ENCODE measurements around the gene BCS1L. TPM values are rescaled to one million over a fixed set of nuclear protein-coding genes. Genes with fewer than 3 reads are reported as not detected.

Gene BCS1L
- total and polyA plus RNA-seq, 2 of the 13 experiments (the other 11 are each of a cell fraction or from before 2014, with no cell fraction given), result 48.9 to 76.0 TPM

- TF ChIP-seq ZNF687 (CRISPR knock-in tag; IDR thresholded peaks at IDR 0.05) (peak; percentile 45; the same call in 1 of the 2 replicates), GABPB1 (CRISPR knock-in tag; IDR thresholded peaks at IDR 0.05) (no peak), NFYB (CRISPR knock-in tag; IDR thresholded peaks at IDR 0.05) (no peak), RNF2 (conservative IDR thresholded peaks at IDR 0.05; ENCODE audit: low read depth) (no peak), ZNF253 (CRISPR knock-in tag; IDR thresholded peaks at IDR 0.05; ENCODE audit: borderline replicate concordance) (0 out of 2 replicates have a peak, but pooled peaks have one; percentile 37), RCOR2 (CRISPR knock-in tag; IDR thresholded peaks at IDR 0.05) (no peak), HNF4A (CRISPR knock-in tag; IDR thresholded peaks at IDR 0.05) (peak; percentile 74), ARID5B (CRISPR knock-in tag; IDR thresholded peaks at IDR 0.05) (0 out of 2 replicates have a peak, but pooled peaks have one; percentile 21), NFKBIZ (CRISPR knock-in tag; IDR thresholded peaks at IDR 0.05) (no peak), FOSL1 (CRISPR knock-in tag; IDR thresholded peaks at IDR 0.05; ENCODE audit: borderline replicate concordance) (no peak), ZNF746 (CRISPR knock-in tag; IDR thresholded peaks at IDR 0.05) (no peak), ZNF496 (CRISPR knock-in tag; IDR thresholded peaks at IDR 0.05; ENCODE audit: insufficient replicate concordance) (no peak), TCF7 (IDR thresholded peaks at IDR 0.05; ENCODE audit: low read depth) (no peak), ZFP41 (CRISPR knock-in tag; IDR thresholded peaks at IDR 0.05; ENCODE audit: borderline replicate concordance) (no peak), NCOA1 (CRISPR knock-in tag; IDR thresholded peaks at IDR 0.05) (no peak), POLR2A (IDR thresholded peaks at IDR 0.05; ENCODE audit: insufficient read depth in 1 of 2, low read depth in 2 of 2, low read length in 2 of 2) (no peak), ZFP36L2 (CRISPR knock-in tag; IDR thresholded peaks at IDR 0.05) (no peak), ZMYM4 (CRISPR knock-in tag; IDR thresholded peaks at IDR 0.05) (0 out of 2 replicates have a peak, but pooled peaks have one; percentile 24), PRDM15 (CRISPR knock-in tag; IDR thresholded peaks at IDR 0.05) (no peak), SRSF4 (IDR thresholded peaks at IDR 0.05; ENCODE audit: low read depth, low read length, poor library complexity, severe bottlenecking) (no peak), ZKSCAN8 (CRISPR knock-in tag; IDR thresholded peaks at IDR 0.05; ENCODE audit: borderline replicate concordance) (no peak)
Measured at GRCh38 chr2:218615868-218616315, 43.6 kb upstream of the BCS1L start (continued).

Data from HepG2 (cell line).